GM18870 (cell line): ENCODE measurements around the gene TCF7L1.

ENCODE experiments used
- ATAC-seq: cut with Tn5 transposase; IDR thresholded peaks from one replicate; pipeline ENCODE4 v1.9.1; 2021; ENCODE audit warnings: moderate library complexity; ENCODE audit not compliant: unreplicated experiment

The TCF7L1 gene

DNA sequence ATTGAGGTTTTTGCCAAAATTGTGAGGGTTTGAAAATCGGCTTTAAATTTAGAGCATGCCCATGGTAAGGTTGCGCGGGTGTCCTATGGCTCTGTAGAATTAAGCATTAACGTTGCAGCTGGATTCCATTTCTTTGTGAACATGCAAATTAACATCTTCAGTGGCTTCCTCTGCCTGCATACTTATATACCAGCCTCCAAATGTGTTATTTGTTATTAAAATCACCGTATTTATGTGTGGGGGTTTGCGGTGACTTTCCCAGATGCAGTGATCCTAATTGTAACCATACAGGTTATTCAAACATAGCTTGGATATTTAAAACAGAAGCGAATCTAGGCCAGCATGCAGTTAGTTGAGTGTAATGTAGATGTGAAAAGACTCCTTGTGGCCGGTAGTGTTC lies 114.4 kb downstream of the TCF7L1 start:
- ATAC-seq: no peak

DNA sequence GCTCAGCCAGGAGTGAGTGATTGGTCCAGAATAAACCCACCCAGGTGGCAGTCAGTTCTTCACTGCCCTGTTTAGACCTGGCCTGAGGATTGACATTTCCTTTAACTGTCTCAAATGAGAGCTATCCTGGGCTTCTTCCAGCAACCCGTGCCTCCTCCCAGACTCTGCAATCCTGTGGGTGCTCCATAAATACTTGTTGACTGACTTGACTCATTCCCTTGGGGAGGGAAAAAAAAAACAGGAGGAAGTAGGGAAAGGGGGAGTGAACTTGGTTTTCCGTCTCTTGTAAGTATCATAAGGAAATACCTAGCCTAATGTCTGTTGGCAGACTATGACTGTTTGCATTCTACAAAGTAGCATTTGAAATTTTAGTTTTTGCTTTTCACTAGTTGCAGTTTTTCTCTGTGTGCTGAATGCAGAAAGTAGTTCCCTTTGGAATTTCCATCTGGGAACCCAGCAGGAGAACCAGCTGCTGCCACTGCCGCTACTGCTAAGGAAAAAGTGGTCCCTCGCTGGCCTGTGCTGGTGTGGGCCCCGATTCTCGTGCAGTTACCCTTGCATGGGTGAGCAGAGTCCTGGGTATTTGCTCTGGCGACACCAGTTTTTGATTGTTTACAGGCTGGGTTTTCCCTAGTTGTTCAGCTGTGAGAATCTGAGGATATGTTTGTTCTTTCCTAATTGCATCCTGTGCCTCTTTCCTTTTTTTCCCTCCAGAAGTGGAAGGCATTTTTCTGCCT lies 115.7 kb downstream of the TCF7L1 start:
- no peak for ATAC-seq

DNA sequence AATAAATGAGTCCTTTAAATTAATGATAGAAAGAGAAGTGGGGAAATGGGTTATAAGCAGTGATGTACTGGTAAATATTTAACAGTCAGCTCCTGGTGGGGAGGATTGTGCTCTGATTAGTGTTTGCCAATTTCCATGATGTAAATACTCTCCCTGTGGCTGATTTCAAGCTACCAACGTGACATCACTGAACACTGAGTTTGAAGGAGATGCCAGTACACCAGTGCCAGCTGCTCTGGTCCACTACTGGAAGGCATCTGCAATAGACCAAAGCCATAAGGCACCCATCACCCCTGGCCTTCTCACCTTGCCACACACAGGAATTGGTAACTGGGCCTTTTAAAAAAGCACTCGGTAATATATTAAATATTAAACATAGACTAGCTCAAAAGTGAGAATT lies 116.9 kb downstream of the TCF7L1 start:
- no peak for ATAC-seq

DNA sequence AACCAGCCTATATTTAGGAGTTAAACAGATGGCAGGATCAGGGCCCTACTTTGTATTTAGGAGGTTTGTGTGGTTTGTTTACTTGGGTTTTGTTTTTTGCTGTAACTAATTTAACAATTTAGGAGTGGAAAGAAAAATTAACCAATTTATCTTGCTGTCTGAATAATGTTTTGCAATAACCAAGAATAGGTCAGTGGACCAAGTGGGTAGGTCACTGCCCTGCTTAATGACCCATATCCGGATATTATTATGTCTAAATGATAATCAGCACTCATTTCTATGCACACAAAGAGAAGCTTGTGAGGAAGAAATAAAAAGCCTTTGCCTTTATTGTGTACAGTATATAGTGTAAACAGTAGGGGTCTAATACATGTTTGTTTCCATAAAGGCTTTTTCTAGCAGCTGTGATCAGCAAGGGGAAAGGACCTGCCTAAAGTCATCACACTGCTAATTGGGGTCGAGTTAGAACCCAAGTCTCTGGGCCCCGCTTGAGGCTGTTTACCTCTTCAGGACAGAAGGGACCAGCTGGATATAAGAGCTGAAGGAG lies 118.0 kb downstream of the TCF7L1 start:
- no peak for ATAC-seq

- ATAC-seq: no peak
Observed at GRCh38 chr2:85253890-85254289, 120.7 kb downstream of the TCF7L1 start.

GRCh38 chr2:85254540-85255300 lies 121.5 kb downstream of the TCF7L1 start:
- no peak for ATAC-seq

DNA sequence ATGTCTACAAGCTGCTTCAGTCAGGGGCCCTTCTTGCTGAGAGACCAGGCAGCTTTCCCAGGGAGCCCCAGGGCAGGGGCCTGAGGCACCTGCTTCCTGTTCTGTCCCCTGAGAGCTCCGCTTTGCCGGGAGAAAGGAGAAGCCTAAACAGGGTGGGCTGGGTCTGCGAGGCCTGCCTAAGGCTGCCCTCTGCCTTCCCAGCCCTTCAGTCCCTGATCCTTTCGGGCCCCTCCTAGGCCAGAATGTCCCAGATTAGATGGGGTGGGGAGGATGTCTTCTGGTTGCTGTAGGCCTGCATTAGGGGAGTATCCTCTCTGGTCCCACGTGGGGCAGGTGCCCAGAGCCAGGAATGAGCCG lies 122.2 kb downstream of the TCF7L1 start:
- no peak for ATAC-seq

DNA sequence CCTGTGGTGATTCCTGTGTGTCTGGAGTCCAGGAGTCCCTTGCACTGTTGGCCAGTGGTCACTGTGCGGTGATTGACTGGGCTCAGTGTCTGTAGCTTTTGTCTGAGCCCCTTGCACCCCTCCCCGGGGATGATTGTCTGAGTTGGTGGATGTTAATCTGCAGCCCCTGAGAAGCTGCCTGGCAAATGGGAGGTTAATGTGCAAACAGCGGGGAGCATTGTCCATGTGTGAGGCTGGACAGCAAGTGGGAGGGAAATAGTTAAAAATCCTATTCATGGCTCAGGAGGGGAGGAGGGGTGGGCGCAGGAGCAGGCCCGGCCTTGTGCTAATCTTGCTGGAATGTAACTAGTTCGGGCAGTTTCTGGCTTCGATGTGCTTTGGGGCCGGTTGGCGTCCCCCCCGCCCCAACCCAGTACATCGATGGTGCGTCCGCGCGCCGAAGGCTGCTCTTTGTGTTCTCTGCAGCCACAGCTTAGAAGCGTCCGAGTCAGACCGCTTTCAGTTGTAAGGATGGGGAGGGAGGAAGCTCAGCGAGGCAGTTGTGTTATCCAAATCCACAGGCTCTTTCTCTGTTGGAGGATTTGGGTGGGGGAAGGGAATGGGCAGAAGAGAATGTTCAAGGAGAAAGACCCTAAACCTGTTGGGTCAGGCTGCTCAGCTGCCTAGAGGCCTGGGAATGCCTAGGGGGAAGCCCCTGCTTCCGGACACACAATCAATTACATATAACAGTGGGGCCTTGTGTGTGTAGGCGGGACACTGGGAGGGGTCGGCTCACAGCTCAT lies 122.8 kb downstream of the TCF7L1 start:
- ATAC-seq: no peak

DNA sequence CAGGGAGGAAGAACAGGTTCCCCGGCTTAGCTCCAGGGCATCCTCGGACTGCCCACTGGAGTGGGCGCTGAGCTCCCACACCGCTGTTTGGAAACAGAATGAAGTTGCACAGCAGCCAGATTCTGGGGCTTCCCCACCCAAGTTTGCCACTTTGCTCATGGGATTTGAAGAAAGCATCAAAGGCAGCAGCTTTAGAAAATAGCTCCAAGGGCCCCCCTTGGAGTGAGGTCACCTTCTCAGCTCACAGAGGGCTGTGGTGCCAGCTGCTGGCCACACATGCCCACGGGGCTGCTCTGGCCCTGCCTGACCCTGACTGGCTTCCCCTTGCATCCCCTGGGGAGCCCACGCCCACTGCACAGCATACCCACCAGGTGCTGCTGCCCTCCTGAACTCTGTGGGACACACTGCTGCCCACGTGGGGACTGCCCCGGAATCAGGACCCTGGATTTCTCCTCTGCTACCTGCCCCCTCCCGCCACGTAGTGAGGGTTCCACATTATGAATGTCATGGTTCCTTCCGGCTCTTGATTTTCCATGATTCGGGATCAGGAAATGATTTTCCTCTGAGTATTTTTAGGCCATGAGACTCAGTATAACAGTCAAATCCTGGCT lies 124.3 kb downstream of the TCF7L1 start:
- no peak for ATAC-seq

GRCh38 chr2:85257970-85258605 lies 124.9 kb downstream of the TCF7L1 start:
- ATAC-seq: no peak

DNA sequence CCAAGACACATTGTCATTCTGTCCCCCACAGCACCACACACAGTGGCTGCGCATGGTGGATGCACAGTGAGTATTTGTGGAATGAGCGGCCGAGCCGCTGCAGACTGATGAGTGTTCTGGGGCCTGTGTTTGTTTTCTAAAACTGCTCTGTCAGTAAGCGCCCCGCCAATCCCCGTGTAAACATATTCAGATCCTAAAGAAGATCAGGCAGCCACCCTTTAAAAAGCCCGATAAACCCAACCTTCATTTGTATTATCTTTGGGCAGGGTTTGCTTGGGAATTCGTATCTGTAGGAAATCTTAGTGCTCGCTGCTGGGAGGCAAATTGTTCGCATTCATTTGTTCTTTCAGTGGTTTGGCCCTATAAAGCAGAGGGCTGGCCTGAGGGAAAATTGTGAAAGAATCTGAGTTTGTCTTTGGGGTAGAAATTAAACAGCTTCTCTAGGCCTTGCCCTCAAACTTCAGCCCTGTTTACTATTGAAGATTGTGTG lies 126.0 kb downstream of the TCF7L1 start:
- no peak for ATAC-seq

GRCh38 chr2:85259879-85260278 lies 126.7 kb downstream of the TCF7L1 start:
- ATAC-seq: no peak

DNA sequence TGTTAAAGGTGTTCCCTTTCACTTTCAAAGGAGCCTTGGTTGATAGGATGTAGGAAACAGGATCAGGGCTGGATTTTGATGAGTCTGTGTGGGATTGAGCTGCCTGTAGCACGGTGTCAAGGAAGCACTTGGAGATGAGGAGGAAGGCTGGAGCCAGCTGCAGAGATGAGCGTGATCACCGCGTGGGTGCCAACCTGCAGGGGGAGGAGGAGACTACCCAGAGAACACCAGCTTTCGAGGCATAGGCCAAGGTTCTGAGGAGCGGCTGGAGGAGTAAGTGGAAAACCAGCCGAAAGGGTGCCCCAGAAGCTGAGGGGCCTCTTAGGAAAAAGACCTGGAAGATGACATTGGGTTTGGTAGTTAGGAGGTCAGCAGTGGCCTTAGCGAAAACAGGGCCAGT lies 130.4 kb downstream of the TCF7L1 start:
- no peak for ATAC-seq

GRCh38 chr2:85264471-85264870 lies 131.3 kb downstream of the TCF7L1 start:
- no peak for ATAC-seq

DNA sequence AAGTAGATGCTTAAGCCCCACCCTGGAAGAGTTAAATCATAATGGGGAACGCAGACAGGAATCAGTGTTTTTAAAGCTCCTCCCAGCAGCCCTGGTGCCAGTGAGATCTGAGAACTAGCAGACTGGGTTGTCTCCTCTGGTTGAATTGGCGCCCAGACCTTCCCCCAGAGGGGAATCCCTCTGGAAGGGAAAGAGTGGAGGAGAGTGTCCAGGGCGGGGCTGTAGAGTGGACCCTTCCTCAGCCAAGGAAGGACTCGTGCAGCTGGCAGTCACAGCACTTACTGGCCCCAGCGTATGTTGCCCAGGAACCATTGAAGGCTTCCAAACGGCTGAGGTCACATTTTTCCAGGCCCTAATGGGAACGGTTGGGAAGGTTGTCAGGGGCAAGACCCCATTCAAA lies 132.1 kb downstream of the TCF7L1 start:
- no peak for ATAC-seq

- ATAC-seq: no peak
Observed at GRCh38 chr2:85266146-85267041, 133.2 kb downstream of the TCF7L1 start.

DNA sequence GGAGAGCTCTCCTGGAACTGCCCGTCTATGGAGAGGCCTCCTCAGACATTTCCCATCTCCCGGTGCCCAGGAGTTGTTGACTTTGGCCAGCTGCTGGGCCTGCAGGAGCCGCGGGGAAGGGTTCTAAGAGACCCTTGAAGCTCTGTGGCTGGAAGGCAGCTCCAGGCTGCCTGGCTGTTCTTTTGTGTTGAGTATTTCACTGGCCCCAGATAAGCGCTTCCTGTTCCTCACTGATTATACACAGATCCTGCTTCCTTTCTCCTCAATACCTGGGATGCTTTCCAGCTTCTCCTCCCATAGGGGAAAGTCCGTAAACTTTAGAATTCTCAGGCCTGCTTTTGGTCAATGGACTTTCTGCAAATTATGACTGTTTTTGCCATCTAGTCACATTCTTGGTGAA lies 136.8 kb downstream of the TCF7L1 start:
- no peak for ATAC-seq

DNA sequence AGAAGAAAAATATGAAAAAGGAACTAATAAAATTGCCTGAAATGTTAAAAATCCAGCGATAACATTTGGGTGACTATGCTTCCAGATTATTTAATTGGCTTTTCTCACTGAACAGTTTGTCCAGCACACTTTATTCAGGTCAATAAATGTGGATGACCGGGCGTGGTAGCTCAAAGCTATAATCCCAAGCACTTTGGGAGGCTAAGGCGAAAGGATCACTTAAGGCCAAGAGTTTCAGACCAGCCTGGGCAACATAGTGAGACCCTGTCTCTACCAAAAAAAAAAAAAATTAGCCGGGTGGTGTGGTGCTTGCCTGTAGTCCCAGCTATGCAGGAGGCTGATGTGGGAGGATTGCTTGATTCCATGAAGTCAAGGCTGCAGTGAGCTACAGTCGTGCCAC lies 139.2 kb downstream of the TCF7L1 start:
- no peak for ATAC-seq
